Loucy (cell line): ENCODE results near the gene SLC30A9.

ENCODE experiments used
- H2AFZ ChIP-seq: fragments of 200-600 bp; sonication (generic); 2 replicates; pipeline ENCODE4 v1.6.0; 2016; ENCODE audit warnings: antibody characterized with exemption, mild to moderate bottlenecking, low read length, moderate library complexity
- H3F3A ChIP-seq: fragments of 200-600 bp; 2 replicates; pipeline ENCODE4 v1.6.0; 2016; ENCODE audit warnings: antibody characterized with exemption, low read depth, mild to moderate bottlenecking
- H3K27me3 ChIP-seq: fragments of 200-600 bp; sonication (generic); 2 replicates; pipeline ENCODE4 v1.6.1; 2014; ENCODE audit warnings: low read length, mild to moderate bottlenecking; ENCODE audit not compliant: insufficient read depth, poor library complexity, severe bottlenecking
- H3K36me3 ChIP-seq: fragments of 200-600 bp; sonication (generic); 2 replicates; pipeline ENCODE4 v1.6.1; 2016; ENCODE audit warnings: low read length; ENCODE audit not compliant: insufficient read depth
- H3K4me1 ChIP-seq: fragments of 200-600 bp; sonication (generic); 2 replicates; pipeline ENCODE4 v1.5.1; 2014; ENCODE audit warnings: low read length, mild to moderate bottlenecking; ENCODE audit not compliant: insufficient read depth, poor library complexity, severe bottlenecking
- H3K4me2 ChIP-seq: fragments of 200-600 bp; sonication (generic); 2 replicates; pipeline ENCODE4 v1.6.0; 2014; ENCODE audit warnings: antibody characterized with exemption, low read length, low read depth, mild to moderate bottlenecking; ENCODE audit not compliant: poor library complexity, severe bottlenecking
- H3K4me3 ChIP-seq: fragments of 200-600 bp; sonication (generic); 2 replicates; pipeline ENCODE4 v1.5.1; 2014; ENCODE audit warnings: low read length, mild to moderate bottlenecking, mixed read lengths; ENCODE audit not compliant: poor library complexity, severe bottlenecking
- H3K79me2 ChIP-seq: fragments of 200-600 bp; sonication (generic); 2 replicates; pipeline ENCODE4 v1.6.1; 2014; ENCODE audit warnings: low read length; ENCODE audit not compliant: insufficient read depth
- H3K9ac ChIP-seq: fragments of 200-600 bp; sonication (generic); 2 replicates; pipeline ENCODE4 v1.6.0; 2014; ENCODE audit warnings: mild to moderate bottlenecking, low read depth, low read length, moderate library complexity; ENCODE audit not compliant: poor library complexity, severe bottlenecking
- H3K9me2 ChIP-seq: fragments of 200-600 bp; sonication (generic); replicated peaks from 2 replicates; pipeline ENCODE4 v1.6.1; 2016; ENCODE audit warnings: low read depth, low read length, mixed read lengths
- H3K9me3 ChIP-seq: fragments of 200-600 bp; sonication (generic); 2 replicates; pipeline ENCODE4 v1.6.1; 2014; ENCODE audit warnings: mild to moderate bottlenecking, antibody characterized with exemption, low read length, low read depth; ENCODE audit not compliant: insufficient read depth
- H4K20me1 ChIP-seq: fragments of 200-600 bp; sonication (generic); 2 replicates; pipeline ENCODE4 v1.6.0; 2014; ENCODE audit warnings: antibody characterized with exemption, low read length, mild to moderate bottlenecking; ENCODE audit not compliant: insufficient read depth, poor library complexity, severe bottlenecking
- EZH2phosphoT487 ChIP-seq: fragments of 200-600 bp; IDR thresholded peaks from 2 replicates; pipeline ENCODE4 v1.6.1; 2018; ENCODE audit warnings: antibody characterized with exemption, mild to moderate bottlenecking, moderate library complexity, borderline replicate concordance
- TF ChIP-seq, protein P1 (sequence below): fragments of 200-600 bp; sonication (generic); conservative IDR thresholded peaks from 2 replicates; pipeline ENCODE4 v1.5.1; 2014; ENCODE audit warnings: mild to moderate bottlenecking, antibody characterized with exemption, low read length

Gene SLC30A9

DNA sequence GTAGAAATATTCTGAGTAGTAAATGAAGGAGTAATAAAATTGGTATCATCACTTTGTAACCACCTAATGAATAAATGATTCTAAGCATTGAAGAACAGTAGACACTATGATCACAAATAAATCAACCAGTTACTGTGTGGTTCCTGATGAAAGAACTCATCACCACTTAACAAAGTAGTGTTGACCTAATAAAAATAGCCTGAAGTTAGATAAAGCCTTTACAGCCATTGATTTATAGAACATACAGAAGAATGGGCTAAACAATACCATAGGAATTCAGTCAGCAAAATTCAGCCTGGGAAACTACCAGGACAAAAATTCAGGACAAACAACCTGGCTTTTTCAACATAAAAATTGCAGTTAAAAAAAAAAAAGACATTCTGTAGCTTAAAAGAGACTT is 9.0 kb downstream of the SLC30A9 start:
- Histone ChIP-seq H3K9me2 (no peaks in the 10 kb centered on the region), H3K4me3 (no peak overlapping the region), H3K4me1 (no peaks in the 10 kb centered on the region), H3K27me3 (no peaks in the 10 kb centered on the region), H4K20me1 (no peaks in the 10 kb centered on the region), H3K4me2 (no peak overlapping the region), H3K9me3 (no peaks in the 10 kb centered on the region), H2AFZ (no peak overlapping the region), H3K79me2 (no peaks in the 10 kb centered on the region), H3K36me3 (no peaks in the 10 kb centered on the region), H3F3A (no peaks in the 10 kb centered on the region), H3K9ac (no peak overlapping the region)
- no peak for TF ChIP-seq EZH2phosphoT487
- TF ChIP-seq, protein P1, sequence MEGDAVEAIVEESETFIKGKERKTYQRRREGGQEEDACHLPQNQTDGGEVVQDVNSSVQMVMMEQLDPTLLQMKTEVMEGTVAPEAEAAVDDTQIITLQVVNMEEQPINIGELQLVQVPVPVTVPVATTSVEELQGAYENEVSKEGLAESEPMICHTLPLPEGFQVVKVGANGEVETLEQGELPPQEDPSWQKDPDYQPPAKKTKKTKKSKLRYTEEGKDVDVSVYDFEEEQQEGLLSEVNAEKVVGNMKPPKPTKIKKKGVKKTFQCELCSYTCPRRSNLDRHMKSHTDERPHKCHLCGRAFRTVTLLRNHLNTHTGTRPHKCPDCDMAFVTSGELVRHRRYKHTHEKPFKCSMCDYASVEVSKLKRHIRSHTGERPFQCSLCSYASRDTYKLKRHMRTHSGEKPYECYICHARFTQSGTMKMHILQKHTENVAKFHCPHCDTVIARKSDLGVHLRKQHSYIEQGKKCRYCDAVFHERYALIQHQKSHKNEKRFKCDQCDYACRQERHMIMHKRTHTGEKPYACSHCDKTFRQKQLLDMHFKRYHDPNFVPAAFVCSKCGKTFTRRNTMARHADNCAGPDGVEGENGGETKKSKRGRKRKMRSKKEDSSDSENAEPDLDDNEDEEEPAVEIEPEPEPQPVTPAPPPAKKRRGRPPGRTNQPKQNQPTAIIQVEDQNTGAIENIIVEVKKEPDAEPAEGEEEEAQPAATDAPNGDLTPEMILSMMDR = no peak

DNA sequence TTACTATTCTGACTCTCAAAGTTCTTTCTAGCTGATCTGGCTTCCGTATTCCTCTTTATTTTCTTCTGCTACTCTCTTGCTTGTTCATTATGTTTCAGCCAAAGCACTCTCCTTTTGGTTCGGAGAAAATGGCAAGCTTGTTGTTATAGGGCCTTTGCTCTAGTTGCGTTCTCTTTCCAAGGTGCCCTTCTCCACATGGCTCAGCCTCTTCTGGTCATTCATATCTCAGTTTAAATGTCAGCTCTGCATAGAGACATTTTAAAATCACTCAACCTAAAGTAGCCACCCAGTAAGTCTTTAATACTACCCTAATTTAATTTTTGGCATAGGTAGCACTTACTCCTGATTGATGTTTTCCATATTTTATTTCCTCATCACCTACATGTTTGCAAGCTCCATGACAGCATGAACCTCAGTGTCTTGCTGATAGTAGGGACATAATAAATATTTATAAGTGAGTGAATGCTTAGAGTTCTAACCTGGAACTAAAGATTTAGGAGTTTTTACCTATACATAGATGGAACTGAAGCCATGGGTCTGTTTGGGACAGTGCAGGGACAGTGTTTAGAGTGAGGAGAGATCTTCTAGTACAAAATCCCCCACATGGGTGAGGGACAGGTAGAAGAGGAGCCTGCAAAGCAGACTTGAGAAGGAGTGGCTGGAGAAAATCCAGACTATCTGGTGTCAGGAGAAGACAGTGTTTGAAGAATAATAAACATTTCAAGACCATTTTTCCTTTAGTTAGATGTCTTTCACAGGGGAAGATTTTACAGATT is 17.9 kb downstream of the SLC30A9 start:
- Histone ChIP-seq H3K9me2 (no peaks in the 10 kb centered on the region), H3K4me2 (no peak overlapping the region), H3K9me3 (no peaks in the 10 kb centered on the region), H3K36me3 (no peaks in the 10 kb centered on the region), H3K79me2 (peaks cover 2% of the 10 kb centered on the region; the same call in 1 of the 2 replicates), H3K4me3 (no peak overlapping the region), H3K9ac (no peak overlapping the region), H2AFZ (no peak overlapping the region), H4K20me1 (no peaks in the 10 kb centered on the region), H3K4me1 (no peaks in the 10 kb centered on the region), H3F3A (no peaks in the 10 kb centered on the region), H3K27me3 (no peaks in the 10 kb centered on the region)
- no peak for TF ChIP-seq EZH2phosphoT487
- TF ChIP-seq, protein P1 = no peak

DNA sequence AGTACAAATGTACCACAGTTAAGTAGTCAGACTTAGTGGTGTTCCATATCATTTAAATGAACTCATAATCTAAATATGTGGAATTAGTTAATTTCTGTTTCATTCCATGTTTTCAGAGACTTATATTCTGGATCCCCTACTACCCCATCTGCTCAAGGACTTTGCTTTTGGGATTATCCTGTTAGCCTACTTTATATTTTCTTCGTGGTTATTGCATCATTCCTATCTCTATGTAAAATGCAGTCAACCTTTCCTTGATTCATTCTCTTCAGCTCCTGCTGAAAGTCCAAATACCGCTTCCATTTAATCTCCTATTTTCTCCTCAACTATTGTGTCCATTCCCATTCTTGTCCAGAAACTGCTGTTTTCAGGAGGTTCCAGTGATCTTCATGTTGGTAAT is 25.1 kb downstream of the SLC30A9 start:
- peaks cover 2% of the 10 kb centered on the region; the same call in 1 of the 2 replicates for H3K79me2 ChIP-seq
- 0 out of 2 replicates have a peak, but pooled peaks cover 4% of the 10 kb centered on the region for H3K36me3 ChIP-seq
- no peak overlapping the region for H3K9ac ChIP-seq
- H4K20me1 ChIP-seq = no peaks in the 10 kb centered on the region
- H3F3A ChIP-seq = no peaks in the 10 kb centered on the region
- H3K4me1 ChIP-seq = no peaks in the 10 kb centered on the region
- no peaks in the 10 kb centered on the region for H3K27me3 ChIP-seq
- no peak for TF ChIP-seq EZH2phosphoT487
- TF ChIP-seq, protein P1 = no peak
- H3K9me2 ChIP-seq = no peaks in the 10 kb centered on the region
- no peak overlapping the region for H2AFZ ChIP-seq
- H3K4me2 ChIP-seq = no peak overlapping the region
- H3K4me3 ChIP-seq = no peak overlapping the region
- H3K9me3 ChIP-seq = no peaks in the 10 kb centered on the region
